AG04449 (cell line): ENCODE results near the gene ITPKA.

Experiments used
- CTCF ChIA-PET: fragments of 350-600 bp; formaldehyde crosslinking; extraction: SDS; loops from one replicate; lab custom pipeline; 2021; ENCODE audit warnings: antibody characterized with exemption; lab: Yijun Ruan, JAX
- POLR2A ChIA-PET: fragments of 400-600, 350-600 bp; formaldehyde crosslinking; extraction: SDS; loops from one replicate; lab custom pipeline; 2020; ENCODE audit warnings: antibody characterized with exemption, inconsistent platforms; lab: Yijun Ruan, JAX
- DNase-seq: peaks from one replicate; pipeline ENCODE4 v3.0.0-alpha.2; 2010; ENCODE audit warnings: low read depth, low spot score
- H3K4me3 ChIP-seq: 2 replicates; pipeline ENCODE4 v1.5.1; 2011; ENCODE audit warnings: low read depth, mild to moderate bottlenecking, control low read depth, low read length
- CTCF ChIP-seq: IDR thresholded peaks from one replicate; pipeline ENCODE4 v1.5.1; 2011; ENCODE audit warnings: mild to moderate bottlenecking, moderate library complexity, low read length, control low read depth, inconsistent platforms; ENCODE audit not compliant: insufficient read depth; ENCODE audit errors: missing control alignments

Gene ITPKA

GRCh38 chr15:41492597-41493204 is 973 bp upstream of the ITPKA start:
- DNase-seq, result no peak
- ChIA-PET POLR2A (interaction anchor here (0.6 to 1.0 kb wide), 3 partner anchors 40 to 51 kb away, joined by 3 to 4 read pairs (median 3); partner anchors contain the start of gene RPAP1), CTCF (interaction anchor here (1.2 to 1.6 kb wide), 2 partner anchors 11 to 27 kb away, joined by 4 read pairs; no protein-coding TSS in a partner anchor)
- peak overlapping the region; percentile 59 for H3K4me3 ChIP-seq
- TF ChIP-seq CTCF, result no peak

GRCh38 chr15:41493902-41494189 is 172 bp downstream of the ITPKA start:
- no peak for TF ChIP-seq CTCF
- ChIA-PET CTCF (interaction anchor here (0.7 to 1.6 kb wide), 3 partner anchors 10 to 28 kb away, joined by 3 to 4 read pairs (median 4); no protein-coding TSS in a partner anchor), POLR2A (interaction anchor here (1.0 kb wide), 1 partner anchor 41 kb away, joined by 3 read pairs; no protein-coding TSS in a partner anchor)
- DNase-seq, result no peak
- H3K4me3 ChIP-seq, result peak overlapping the region; percentile 59

GRCh38 chr15:41494190-41494921 is 682 bp downstream of the ITPKA start:
- no peak for DNase-seq
- ChIA-PET CTCF (interaction anchor here (0.7 to 1.6 kb wide), 2 partner anchors 9 to 13 kb away, joined by 3 to 4 read pairs; no protein-coding TSS in a partner anchor), POLR2A (interaction anchor here (0.6 kb wide), 1 partner anchor 29 kb away, joined by 3 read pairs; no protein-coding TSS in a partner anchor)
- TF ChIP-seq CTCF, result no peak
- peak overlapping the region; percentile 59 for H3K4me3 ChIP-seq

GRCh38 chr15:41494922-41495735 is 1.5 kb downstream of the ITPKA start:
- no peak for DNase-seq
- TF ChIP-seq CTCF, result no peak
- POLR2A ChIA-PET, result interaction anchor here (0.6 kb wide), 1 partner anchor 28 kb away, joined by 3 read pairs; no protein-coding TSS in a partner anchor
- H3K4me3 ChIP-seq, result no peak overlapping the region
- CTCF ChIA-PET, result no interaction called here

GRCh38 chr15:41495736-41496599 is 2.3 kb downstream of the ITPKA start:
- no peak for DNase-seq
- POLR2A ChIA-PET, result no interaction called here
- CTCF ChIA-PET, result no interaction called here
- no peak for TF ChIP-seq CTCF
- no peak overlapping the region for H3K4me3 ChIP-seq
